Hepatocyte (in vitro differentiated cells): Measurements from ENCODE around the gene COL19A1. TPM values are rescaled to one million over a fixed set of nuclear protein-coding genes. Genes with fewer than 3 reads are reported as not detected.

Source experiments
- DNase-seq: peaks from one replicate; pipeline ENCODE4 v3.0.0-alpha.2; 2016; ENCODE audit warnings: low spot score
- H2AFZ ChIP-seq: fragments of 200-600 bp; sonication (generic); 2 replicates; pipeline ENCODE4 v1.6.0; 2016; ENCODE audit warnings: antibody characterized with exemption, mild to moderate bottlenecking
- H3K27ac ChIP-seq: fragments of 200-600 bp; sonication (generic); 2 replicates; pipeline ENCODE4 v1.5.1; 2016; ENCODE audit warnings: mild to moderate bottlenecking
- H3K27me3 ChIP-seq: fragments of 200-600 bp; sonication (generic); 2 replicates; pipeline ENCODE4 v1.6.1; 2016
- H3K36me3 ChIP-seq: fragments of 200-600 bp; sonication (generic); replicated peaks from 2 replicates; pipeline ENCODE4 v1.5.1; 2016; ENCODE audit warnings: low read depth; ENCODE audit not compliant: insufficient read depth
- H3K4me1 ChIP-seq: fragments of 200-600 bp; sonication (generic); 2 replicates; pipeline ENCODE4 v1.5.1; 2016; ENCODE audit warnings: mild to moderate bottlenecking, moderate library complexity; ENCODE audit not compliant: insufficient read depth
- H3K4me2 ChIP-seq: fragments of 200-600 bp; sonication (generic); 2 replicates; pipeline ENCODE4 v1.6.0; 2016
- H3K4me3 ChIP-seq: fragments of 200-600 bp; sonication (generic); 2 replicates; pipeline ENCODE4 v1.5.1; 2016; ENCODE audit warnings: mild to moderate bottlenecking
- H3K79me2 ChIP-seq: fragments of 200-600 bp; sonication (generic); 2 replicates; pipeline ENCODE4 v1.6.0; 2017; ENCODE audit warnings: mild to moderate bottlenecking
- H3K9me2 ChIP-seq: fragments of 200-600 bp; sonication (generic); replicated peaks from 2 replicates; pipeline ENCODE4 v1.6.0; 2017; ENCODE audit warnings: mild to moderate bottlenecking; ENCODE audit not compliant: insufficient read depth
- H3K9me3 ChIP-seq: fragments of 200-600 bp; sonication (generic); 2 replicates; pipeline ENCODE4 v1.5.1; 2016; ENCODE audit warnings: low read depth, mild to moderate bottlenecking
- H4K20me1 ChIP-seq: fragments of 200-600 bp; sonication (generic); 2 replicates; pipeline ENCODE4 v1.6.0; 2016; ENCODE audit warnings: mild to moderate bottlenecking; ENCODE audit not compliant: insufficient read depth, poor library complexity, severe bottlenecking
- CTCF ChIP-seq: fragments of 200-600 bp; sonication (generic); IDR thresholded peaks from 2 replicates; pipeline ENCODE4 v1.5.1; 2016; ENCODE audit warnings: antibody characterized with exemption, mild to moderate bottlenecking; ENCODE audit not compliant: poor library complexity
- EZH2 ChIP-seq: fragments of 200-600 bp; sonication (generic); IDR thresholded peaks from 2 replicates; pipeline ENCODE4 v1.6.1; 2016; ENCODE audit warnings: antibody characterized with exemption, mild to moderate bottlenecking, borderline replicate concordance
- EZH2phosphoT487 ChIP-seq: fragments of 200-600 bp; sonication (generic); IDR thresholded peaks from one replicate; pipeline ENCODE4 v1.6.1; 2018; ENCODE audit warnings: antibody characterized with exemption, mild to moderate bottlenecking, low read depth, moderate library complexity; ENCODE audit not compliant: unreplicated experiment, severe bottlenecking
- WGBS: methylation state at CpG from one replicate; pipeline ENCODE4 v1.1.6; 2016; ENCODE audit warnings: low lambda C conversion rate; ENCODE audit errors: missing lambda C conversion rate; 5-methylcytosine and 5-hydroxymethylcytosine counted together
- polyA plus RNA-seq: library from polyadenylated mRNA; unstranded; fragments of >200 nt; fragmentation: Nextera tagmentation; extraction: Ambion mirVana; gene quantifications from 2 replicates; pipeline ENCODE4 v1.2.1, GENCODE V29; 2016
- total RNA-seq: library from RNA; depleted of rRNA; stranded (reverse); fragments of >200 nt; gene quantifications from 2 replicates; pipeline ENCODE4 v1.2.3, GENCODE V29; 2014

COL19A1 gene
- total and polyA plus RNA-seq, 2 experiments from 2014 or later: 1.1 to 1.2 TPM

- Histone ChIP-seq H3K4me3 (no peak overlapping the region), H3K79me2 (no peaks in the 10 kb centered on the region), H3K4me1 (no peaks in the 10 kb centered on the region), H3K9me3 (no peaks in the 10 kb centered on the region), H3K9me2 (no peaks in the 10 kb centered on the region), H4K20me1 (no peaks in the 10 kb centered on the region), H3K27ac (no peak overlapping the region), H3K4me2 (no peak overlapping the region), H3K36me3 (no peaks in the 10 kb centered on the region), H3K27me3 (no peaks in the 10 kb centered on the region), H2AFZ (no peak overlapping the region)
- no peak for DNase-seq
- no peak for TF ChIP-seq CTCF
- no peak for TF ChIP-seq EZH2phosphoT487
- no peak for TF ChIP-seq EZH2
Observed at GRCh38 chr6:69936674-69937363, 70.5 kb downstream of the COL19A1 start.

- 98% methylated on average over 7 of the region's 7 CpGs for WGBS
- no peak overlapping the region for H3K4me3 ChIP-seq
- no peaks in the 10 kb centered on the region for H3K4me1 ChIP-seq
- H3K79me2 ChIP-seq: no peaks in the 10 kb centered on the region
- no peak overlapping the region for H3K4me2 ChIP-seq
- H3K9me3 ChIP-seq: no peaks in the 10 kb centered on the region
- H4K20me1 ChIP-seq: no peaks in the 10 kb centered on the region
- no peak for DNase-seq
- H3K27ac ChIP-seq: no peak overlapping the region
- no peaks in the 10 kb centered on the region for H3K36me3 ChIP-seq
- H3K9me2 ChIP-seq: no peaks in the 10 kb centered on the region
- no peak for TF ChIP-seq EZH2
- TF ChIP-seq CTCF: no peak
- no peak for TF ChIP-seq EZH2phosphoT487
- H3K27me3 ChIP-seq: no peaks in the 10 kb centered on the region
- no peak overlapping the region for H2AFZ ChIP-seq
Observed at GRCh38 chr6:69937402-69938136, 71.2 kb downstream of the COL19A1 start.

- WGBS: 69% methylated on average over 2 of the region's 2 CpGs
Observed at GRCh38 chr6:69942485-69942884, 76.1 kb downstream of the COL19A1 start.

GRCh38 chr6:69945192-69945591 lies 78.8 kb downstream of the COL19A1 start:
- no peak for DNase-seq
- no peak overlapping the region for H3K27ac ChIP-seq
- H3K4me3 ChIP-seq: no peak overlapping the region
- no peaks in the 10 kb centered on the region for H4K20me1 ChIP-seq
- H3K79me2 ChIP-seq: no peaks in the 10 kb centered on the region
- no peaks in the 10 kb centered on the region for H3K27me3 ChIP-seq
- no peak for TF ChIP-seq CTCF
- TF ChIP-seq EZH2: no peak
- no peak for TF ChIP-seq EZH2phosphoT487
- no peaks in the 10 kb centered on the region for H3K4me1 ChIP-seq
- H3K36me3 ChIP-seq: no peaks in the 10 kb centered on the region
- 82% methylated on average over 1 of the region's 1 CpG for WGBS
- H3K9me3 ChIP-seq: no peaks in the 10 kb centered on the region
- no peak overlapping the region for H3K4me2 ChIP-seq
- H2AFZ ChIP-seq: no peak overlapping the region
- no peaks in the 10 kb centered on the region for H3K9me2 ChIP-seq

More at GRCh38 chr6:69942485-69942884, 76.1 kb downstream of the COL19A1 start:
- TF ChIP-seq EZH2: no peak
- TF ChIP-seq EZH2phosphoT487: no peak
- no peak overlapping the region for H3K4me2 ChIP-seq
- DNase-seq: no peak
- no peaks in the 10 kb centered on the region for H3K4me1 ChIP-seq
- no peaks in the 10 kb centered on the region for H4K20me1 ChIP-seq
- H3K36me3 ChIP-seq: no peaks in the 10 kb centered on the region
- no peak overlapping the region for H3K4me3 ChIP-seq
- H3K9me2 ChIP-seq: no peaks in the 10 kb centered on the region
- H3K79me2 ChIP-seq: no peaks in the 10 kb centered on the region
- H3K27me3 ChIP-seq: no peaks in the 10 kb centered on the region
- no peak overlapping the region for H3K27ac ChIP-seq
- no peaks in the 10 kb centered on the region for H3K9me3 ChIP-seq
- no peak overlapping the region for H2AFZ ChIP-seq
